ENCODE measurements around the gene GSTT4. TPM values are rescaled to one million over a fixed set of nuclear protein-coding genes. Genes with fewer than 3 reads are reported as not detected.
"Not testable (repeated sequence)": the region's sequence is repeated elsewhere in the genome, so short reads cannot be mapped to it uniquely, and the experiment has no call there.

GSTT4 gene
- polyA plus RNA-seq, 4 donors = 0.08 to 0.09 TPM; not detected in 2

DNA sequence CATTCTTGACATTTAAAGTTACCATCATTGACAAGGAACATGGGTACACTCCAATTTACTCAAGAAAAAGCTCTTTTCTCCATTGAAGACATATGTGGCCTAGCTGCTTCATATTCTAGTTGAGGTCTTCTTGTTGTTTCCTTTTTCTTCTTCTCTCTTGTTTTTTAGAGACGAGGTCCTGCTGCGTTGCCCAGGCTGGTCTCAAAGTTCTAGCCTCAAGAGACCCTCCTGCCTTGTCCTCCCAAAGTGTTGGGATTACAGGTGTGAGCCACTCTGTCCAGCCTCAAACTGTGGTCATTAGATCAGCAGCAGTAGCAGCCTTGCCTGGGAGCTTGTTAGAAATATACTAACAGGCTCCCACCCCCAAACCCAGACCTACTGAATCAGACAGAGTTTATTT lies 12.2 kb downstream of the GSTT4 start:
- not testable (repeated sequence) for DNase-seq (ENCODE audit: low read depth in 4 of 4, low spot score in 2 of 4)

DNA sequence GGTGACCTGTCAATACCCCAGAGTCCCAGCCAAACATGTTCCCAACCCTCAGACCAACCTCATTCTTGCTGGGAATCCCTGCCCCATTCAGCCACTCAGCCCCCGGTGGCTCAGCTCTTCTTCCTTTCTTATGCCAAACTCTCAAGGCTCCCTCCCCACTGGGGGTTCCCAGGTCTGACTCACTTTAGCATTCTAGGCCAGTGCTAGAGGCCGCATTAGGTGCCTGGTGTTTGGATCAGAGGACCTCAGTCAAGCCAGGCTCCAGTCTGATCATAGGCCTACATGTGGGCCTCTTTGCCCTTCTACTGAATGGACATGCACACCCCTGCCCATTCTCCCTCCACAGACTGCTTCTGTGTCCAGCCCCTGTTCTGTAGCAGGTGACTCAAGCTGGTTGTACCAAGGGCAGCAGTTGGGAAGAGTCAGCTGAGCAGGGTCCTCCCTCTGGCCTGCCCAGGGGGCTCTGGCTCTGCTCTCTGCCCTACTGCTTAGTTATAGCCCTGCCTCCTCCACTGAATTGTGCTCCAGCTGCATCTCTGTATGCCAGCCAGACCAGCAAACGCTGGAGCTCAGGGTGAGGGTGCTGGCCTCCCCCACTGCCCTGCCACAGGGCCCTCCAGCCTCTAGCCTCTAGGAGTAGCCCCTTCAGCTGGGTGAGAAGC lies 15.5 kb downstream of the GSTT4 start:
- not testable (repeated sequence) for DNase-seq (ENCODE audit: low read depth in 4 of 4, low spot score in 2 of 4)

DNA sequence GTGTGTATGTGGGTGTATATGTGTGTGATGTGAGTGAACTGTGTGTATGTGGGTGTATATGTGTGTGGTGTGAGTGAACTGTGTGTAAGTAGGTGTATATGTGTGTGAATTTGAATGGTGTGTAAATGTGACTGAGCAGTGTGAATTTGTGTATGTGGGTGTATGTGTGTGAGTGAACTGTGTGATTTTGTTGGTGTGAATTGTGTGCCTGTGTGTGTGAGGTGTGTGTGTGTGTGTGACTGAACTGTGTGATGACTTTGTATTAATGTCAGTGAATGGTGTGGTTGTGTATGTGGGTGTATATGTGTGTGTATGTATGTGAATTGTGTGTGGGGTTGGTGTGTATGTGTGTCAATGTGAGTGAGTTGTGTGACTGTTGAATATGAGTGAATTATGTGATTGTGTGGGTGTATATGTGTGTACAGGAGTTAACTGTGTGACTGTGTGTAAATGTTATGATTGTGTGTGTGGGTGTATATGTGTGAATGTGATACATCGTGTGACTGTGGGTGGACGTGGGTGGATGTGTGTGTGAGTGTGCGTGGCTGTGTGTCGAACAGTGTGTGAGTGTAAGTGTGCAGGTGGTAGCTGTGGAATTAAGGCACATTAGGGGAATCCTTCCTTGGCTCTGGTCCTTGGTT lies 18.6 kb downstream of the GSTT4 start:
- DNase-seq (ENCODE audit: low read depth in 4 of 4, low spot score in 2 of 4) = not testable (repeated sequence)

DNA sequence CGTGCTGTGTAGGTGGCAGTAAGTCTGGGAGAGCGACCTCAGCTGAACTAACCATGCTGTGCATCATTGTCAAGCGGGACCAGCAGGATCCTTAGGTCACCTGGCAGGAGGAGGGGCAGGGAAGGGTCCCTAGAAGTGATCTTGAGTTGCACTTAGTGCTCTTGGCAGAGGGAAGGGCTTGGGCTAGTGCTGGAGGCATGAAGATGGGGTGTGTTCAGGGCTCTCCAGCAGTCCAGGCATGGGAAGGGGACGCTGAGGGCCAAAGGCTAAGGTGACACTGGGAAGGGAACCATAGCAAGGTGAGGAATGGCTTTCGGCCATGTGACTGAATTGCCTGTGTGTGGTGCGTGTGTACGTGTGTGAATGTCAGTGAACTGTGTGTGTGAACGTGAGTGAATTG lies 19.2 kb downstream of the GSTT4 start:
- not testable (repeated sequence) for DNase-seq (ENCODE audit: low read depth in 4 of 4, low spot score in 2 of 4)

DNA sequence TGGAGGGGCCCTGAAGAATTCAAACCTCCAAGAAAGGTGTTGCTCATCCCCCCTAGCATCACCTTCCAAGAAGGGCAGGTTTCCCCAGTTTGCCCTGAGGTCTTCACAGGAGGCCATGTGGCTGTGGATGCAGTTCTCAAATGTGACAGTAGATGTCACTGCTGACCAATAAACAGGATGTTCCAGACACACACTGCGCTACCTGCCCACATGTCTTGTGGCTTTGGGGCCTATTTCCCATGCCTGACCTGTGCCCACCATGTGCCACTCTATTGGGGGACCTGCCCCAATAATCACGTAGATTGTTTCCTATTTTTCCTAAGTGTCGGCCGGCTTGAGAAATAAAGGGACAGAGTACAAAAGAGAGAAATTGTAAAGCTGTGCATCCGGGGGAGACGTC lies 20.8 kb downstream of the GSTT4 start:
- peak in 1 of 4 donors; percentile 28 for DNase-seq (ENCODE audit: low read depth in 4 of 4, low spot score in 2 of 4)

DNA sequence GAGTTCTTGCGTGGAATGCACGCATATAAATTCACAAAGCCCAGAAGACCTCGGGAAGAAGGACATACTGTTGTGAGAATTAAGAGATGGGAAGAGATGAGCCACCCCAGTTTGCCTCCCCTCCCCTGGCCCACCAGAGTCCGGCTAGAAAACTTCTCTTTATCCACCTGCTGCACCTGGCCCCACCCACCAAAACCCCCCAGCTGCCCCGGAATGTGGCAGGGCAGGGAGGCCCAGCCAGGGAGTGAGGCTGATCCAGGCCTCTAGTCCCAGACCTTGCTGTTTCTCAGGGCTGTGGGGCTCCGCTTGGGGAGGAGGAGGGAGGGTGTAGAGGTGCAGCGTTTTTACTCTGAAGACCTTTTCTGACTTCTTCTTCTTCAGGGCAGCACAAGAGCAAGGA lies 24.7 kb downstream of the GSTT4 start:
- DNase-seq (ENCODE audit: low read depth in 4 of 4, low spot score in 2 of 4) = not testable (repeated sequence)

DNA sequence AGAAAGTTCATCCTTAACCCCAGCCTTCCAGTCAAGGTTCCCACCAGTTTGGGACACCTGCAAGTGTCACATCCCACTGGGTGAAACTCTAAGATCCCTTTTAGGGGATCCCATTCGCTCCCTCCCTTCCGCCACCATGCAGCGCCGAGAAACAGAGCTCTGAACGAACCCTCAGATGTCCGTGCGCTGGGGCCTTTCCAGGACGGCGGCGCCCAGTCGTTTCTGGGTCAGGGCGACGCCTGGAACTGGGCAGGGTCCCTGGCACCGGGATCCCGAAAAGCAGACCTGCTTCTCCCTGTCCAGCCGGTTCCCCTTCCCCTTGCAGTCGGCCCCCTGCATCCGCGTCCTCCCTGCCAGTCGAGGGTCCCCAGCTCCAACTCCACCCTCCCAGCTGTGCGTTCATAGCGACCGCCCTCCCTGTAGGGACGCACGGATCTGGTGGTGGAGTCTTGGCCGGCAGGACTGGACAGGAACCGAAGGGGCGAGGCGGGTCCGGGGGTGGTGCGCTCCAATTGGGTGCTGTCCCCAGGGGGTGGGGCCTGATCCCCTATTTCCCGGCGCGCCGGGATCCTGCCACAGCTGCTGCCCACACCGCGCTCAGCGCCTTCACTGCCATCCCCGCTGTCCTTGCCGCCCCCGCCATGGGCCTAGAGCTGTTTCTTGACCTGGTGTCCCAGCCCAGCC lies 25.6 kb downstream of the GSTT4 start, which contains the start of gene GSTT2:
GSTT2 (plus strand) TSS at position 578 of the 684 bp plus-strand sequence.
- not testable (repeated sequence) for DNase-seq (ENCODE audit: low read depth in 4 of 4, low spot score in 2 of 4)

DNA sequence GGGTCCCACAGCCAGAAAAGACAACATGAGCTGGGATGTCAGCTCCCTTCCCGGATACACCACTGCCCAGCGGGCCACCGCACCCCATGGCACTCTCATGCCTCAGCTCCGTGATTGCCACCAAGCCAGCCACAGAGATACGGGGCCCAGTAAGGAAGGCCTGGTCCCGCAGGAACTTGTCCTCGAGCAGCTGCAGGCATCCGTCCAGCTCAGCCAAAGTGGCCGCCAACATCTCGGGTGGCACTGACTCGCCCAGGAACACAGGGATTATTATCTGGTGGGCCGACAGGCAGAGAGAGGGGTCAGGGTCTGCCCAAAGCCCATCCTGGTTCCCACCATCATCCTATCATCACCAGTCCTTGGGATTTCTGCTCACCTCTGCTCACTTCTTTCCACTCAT lies 27.9 kb downstream of the GSTT4 start:
- not testable (repeated sequence) for DNase-seq (ENCODE audit: low read depth in 4 of 4, low spot score in 2 of 4)

DNA sequence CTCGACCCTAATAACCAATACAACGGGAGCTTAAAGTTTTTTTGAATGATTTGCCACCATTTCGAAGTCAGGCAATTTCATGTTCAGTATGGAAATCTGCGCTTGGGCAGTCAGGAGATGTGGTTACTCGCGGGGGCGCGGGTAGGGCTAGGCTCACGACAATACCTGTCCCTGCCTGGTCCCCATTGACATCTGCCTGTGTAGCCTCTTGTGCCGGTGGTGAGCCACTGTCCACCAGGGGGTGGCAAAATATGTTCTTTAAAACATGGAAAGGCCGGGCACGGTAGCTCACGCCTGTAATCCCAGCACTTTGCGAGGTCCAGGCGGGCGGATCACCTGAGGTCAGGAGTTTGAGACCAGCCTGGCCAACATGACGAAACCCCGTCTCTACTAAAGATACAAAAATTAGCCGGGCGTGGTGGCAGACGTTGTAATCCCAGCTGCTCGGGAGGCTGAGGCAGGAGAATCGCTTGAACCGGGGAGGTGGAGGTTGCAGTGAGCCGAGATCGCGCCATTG lies 30.4 kb downstream of the GSTT4 start:
- not testable (repeated sequence) for DNase-seq (ENCODE audit: low read depth in 4 of 4, low spot score in 2 of 4)

DNA sequence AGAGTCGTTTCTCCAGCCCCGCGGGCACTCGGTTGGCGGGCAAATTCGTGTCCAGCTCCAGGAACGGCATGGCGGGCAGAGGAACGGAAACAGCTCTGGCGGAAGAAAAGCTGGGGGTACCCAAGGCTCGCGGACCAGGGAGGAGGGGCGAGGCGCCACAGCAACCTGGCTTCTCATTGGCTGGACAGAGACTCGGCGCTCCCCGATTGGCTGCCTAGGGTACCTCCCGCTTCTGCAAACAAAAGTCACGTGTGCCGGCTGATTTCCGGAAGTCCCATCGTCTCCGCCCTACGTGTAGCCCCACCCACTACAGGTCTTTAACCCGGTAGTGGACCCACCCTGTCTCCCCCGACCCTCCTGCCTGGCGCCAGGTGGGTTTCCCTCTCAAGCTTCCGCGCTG lies 30.9 kb downstream of the GSTT4 start, which contains the start of gene DDT:
DDT (minus strand) TSS at position 97 of the 400 bp plus-strand sequence; CDS start at position 70, 27 bp downstream.
- not testable (repeated sequence) for DNase-seq (ENCODE audit: low read depth in 4 of 4, low spot score in 2 of 4)

DNA sequence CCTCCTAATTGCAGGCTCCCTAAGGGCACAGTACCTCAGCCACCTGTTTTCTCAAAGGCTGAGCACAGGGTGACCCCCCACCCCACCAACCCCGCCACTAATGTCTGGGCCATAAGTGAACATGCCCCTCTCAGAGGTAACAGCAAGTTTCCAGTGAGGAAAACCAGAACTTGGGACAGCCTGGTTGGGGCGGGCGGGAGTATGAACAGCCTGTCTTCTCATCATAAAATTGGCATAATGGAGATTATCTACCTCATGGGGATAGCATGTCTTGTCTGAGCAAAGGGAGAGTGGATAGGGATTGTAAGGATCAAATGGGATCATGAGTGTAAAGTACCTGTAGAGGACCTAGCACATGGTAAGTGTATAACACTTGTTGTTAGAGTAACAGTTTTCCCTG lies 33.3 kb downstream of the GSTT4 start:
- not testable (repeated sequence) for DNase-seq (ENCODE audit: low read depth in 4 of 4, low spot score in 2 of 4)

DNA sequence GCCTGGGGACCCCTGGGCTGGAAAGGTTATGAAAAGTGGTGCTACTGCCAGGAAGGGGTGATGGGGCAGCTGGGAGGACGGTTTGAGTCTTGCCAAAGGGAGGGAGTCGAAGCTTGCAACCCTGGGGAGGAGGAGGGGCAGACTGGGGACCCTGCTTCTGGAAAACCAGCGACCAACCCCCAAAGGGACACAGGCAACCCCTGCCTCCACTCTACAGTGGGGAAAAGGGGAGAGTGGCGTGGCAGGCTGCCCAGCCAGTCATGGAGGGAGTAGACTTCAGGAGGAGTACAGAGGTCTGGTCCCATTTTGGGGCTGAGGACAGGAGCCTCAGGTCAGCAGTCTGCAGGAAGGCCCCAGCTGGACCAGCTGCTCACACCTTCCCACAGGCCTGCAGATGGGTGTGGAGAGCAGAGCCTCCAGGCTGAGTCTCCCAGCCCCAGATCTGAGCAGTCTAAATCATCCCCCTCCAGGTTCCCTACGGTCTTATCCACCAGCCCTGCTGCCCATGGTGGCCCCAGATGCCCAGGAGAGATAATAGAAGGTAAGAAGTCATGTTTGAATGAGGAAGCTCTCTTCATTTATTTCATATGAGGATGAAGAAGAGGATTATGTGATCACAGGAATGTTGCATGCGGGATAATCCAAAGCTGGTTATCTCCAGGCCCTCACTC lies 34.3 kb downstream of the GSTT4 start:
- no peak for DNase-seq (ENCODE audit: low read depth in 4 of 4, low spot score in 2 of 4)

DNA sequence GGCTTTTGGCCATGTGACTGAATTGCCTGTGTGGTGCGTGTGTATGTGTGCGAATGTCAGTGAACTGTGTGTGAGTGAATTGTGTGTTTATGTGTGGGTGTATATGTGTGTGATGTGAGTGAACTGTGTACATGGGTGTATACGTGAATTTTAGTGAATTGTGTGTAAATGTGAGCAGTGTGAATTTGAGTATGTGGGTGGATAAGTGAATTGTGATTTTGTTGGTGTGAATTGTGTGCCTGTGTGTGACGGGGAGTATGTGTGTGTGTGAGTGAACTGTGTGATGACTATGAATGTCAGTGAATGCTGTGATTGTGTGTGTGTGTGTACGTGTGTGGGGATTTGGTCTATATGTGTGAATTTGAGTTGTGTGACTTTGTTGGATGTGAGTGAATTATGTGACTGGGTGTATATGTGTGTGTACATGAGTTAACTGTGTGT lies 35.0 kb downstream of the GSTT4 start:
- no peak for DNase-seq (ENCODE audit: low read depth in 4 of 4, low spot score in 2 of 4)

DNA sequence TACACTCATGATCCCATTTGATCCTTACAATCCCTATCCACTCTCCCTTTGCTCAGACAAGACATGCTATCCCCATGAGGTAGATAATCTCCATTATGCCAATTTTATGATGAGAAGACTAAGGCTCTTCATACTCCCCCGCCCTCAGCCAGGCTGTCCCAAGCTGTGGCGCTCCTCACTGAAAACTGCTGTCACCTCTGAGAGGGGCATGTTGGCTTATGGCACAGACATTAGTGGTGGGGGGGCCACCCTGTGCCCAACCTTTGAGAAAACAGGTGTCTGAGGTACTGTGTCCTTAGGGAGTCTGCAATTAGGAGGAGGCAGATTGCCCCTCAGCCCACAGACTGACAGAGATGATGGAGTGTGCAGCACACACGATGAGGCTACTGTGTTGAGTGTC lies 36.2 kb downstream of the GSTT4 start:
- no peak for DNase-seq (ENCODE audit: low read depth in 4 of 4, low spot score in 2 of 4)

DNA sequence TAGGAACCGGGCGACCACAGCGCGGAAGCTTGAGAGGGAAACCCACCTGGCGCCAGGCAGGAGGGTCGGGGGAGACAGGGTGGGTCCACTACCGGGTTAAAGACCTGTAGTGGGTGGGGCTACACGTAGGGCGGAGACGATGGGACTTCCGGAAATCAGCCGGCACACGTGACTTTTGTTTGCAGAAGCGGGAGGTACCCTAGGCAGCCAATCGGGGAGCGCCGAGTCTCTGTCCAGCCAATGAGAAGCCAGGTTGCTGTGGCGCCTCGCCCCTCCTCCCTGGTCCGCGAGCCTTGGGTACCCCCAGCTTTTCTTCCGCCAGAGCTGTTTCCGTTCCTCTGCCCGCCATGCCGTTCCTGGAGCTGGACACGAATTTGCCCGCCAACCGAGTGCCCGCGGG lies 38.7 kb downstream of the GSTT4 start, which contains the start of gene DDTL:
DDTL (plus strand) TSS at position 321 of the 400 bp plus-strand sequence; CDS start at position 348, 27 bp downstream.
- DNase-seq (ENCODE audit: low read depth in 4 of 4, low spot score in 2 of 4) = not testable (repeated sequence)

DNA sequence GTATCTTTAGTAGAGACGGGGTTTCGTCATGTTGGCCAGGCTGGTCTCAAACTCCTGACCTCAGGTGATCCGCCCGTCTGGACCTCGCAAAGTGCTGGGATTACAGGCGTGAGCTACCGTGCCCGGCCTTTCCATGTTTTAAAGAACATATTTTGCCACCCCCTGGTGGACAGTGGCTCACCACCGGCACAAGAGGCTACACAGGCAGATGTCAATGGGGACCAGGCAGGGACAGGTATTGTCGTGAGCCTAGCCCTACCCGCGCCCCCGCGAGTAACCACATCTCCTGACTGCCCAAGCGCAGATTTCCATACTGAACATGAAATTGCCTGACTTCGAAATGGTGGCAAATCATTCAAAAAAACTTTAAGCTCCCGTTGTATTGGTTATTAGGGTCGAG lies 39.2 kb downstream of the GSTT4 start:
- DNase-seq (ENCODE audit: low read depth in 4 of 4, low spot score in 2 of 4) = not testable (repeated sequence)

DNA sequence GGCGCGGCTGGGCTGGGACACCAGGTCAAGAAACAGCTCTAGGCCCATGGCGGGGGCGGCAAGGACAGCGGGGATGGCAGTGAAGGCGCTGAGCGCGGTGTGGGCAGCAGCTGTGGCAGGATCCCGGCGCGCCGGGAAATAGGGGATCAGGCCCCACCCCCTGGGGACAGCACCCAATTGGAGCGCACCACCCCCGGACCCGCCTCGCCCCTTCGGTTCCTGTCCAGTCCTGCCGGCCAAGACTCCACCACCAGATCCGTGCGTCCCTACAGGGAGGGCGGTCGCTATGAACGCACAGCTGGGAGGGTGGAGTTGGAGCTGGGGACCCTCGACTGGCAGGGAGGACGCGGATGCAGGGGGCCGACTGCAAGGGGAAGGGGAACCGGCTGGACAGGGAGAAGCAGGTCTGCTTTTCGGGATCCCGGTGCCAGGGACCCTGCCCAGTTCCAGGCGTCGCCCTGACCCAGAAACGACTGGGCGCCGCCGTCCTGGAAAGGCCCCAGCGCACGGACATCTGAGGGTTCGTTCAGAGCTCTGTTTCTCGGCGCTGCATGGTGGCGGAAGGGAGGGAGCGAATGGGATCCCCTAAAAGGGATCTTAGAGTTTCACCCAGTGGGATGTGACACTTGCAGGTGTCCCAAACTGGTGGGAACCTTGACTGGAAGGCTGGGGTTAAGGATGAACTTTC lies 44.0 kb downstream of the GSTT4 start, which contains the start of gene GSTT2B:
GSTT2B (minus strand) TSS at position 112 of the 688 bp plus-strand sequence; CDS start at position 48, 64 bp downstream.
- not testable (repeated sequence) for DNase-seq (ENCODE audit: low read depth in 4 of 4, low spot score in 2 of 4)

DNA sequence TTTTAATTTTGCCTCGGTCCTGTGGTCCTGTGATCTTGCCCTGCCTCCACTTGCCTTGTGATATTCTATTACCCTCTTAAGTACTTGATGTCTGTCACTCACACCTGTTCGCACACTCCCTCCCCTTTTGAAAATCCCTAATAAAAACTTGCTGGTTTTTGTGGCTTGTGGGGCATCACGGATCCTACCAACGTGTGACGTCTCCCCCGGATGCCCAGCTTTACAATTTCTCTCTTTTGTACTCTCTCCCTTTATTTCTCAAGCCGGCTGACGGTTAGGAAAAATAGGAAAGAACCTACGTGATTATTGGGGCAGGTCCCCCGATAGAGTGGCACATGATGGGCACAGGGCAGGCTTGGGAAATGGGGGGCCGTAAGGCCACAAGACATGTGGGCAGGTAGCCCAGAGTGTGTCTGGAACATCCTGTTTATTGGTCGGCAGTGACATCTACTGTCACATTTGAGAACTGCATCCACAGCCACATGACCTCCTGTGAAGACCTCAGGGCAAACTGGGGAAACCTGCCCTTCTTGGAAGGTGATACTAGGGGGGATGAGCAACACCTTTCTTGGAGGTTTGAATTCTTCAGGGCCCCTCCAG lies 48.9 kb downstream of the GSTT4 start:
- peak; percentile 36 to 48 (median 40) for DNase-seq (ENCODE audit: low read depth in 4 of 4, low spot score in 2 of 4)

DNA sequence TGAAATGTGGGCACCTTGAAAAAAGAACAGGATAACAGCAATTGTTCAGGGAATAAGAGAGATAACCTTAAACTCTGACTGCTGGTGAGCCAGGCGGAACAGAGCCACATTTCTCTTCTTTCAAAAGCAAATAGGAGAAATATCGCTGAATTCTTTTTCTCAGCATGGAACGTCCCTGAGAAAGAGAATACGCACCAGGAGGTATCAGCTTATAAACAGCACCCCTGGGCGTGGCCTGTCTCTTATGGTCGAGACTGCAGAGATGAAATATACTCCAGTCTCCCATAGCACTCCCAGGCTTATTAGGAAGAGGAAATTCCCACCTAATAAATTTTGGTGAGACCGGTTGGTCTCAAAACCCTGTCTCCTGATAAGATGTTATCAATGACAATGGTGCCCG lies 49.4 kb downstream of the GSTT4 start:
- not testable (repeated sequence) for DNase-seq (ENCODE audit: low read depth in 4 of 4, low spot score in 2 of 4)

Data from left renal cortex interstitium (tissue), 4 donors.